Heart left ventricle (tissue), 16 donors: Measurements from ENCODE around the gene DCAF4. TPM values are rescaled to one million over a fixed set of nuclear protein-coding genes. Genes with fewer than 3 reads are reported as not detected.

Experiments used
- ATAC-seq, 4 donors: fragments of 200-7000 bp; cut with Tn5 transposase; one replicate each; pipeline ENCODE4 v1.9.1; 2020 to 2022; ENCODE audit warnings: moderate library complexity in 4 of 4, mild to moderate bottlenecking in 3 of 4, moderate number of reproducible peaks in 1 of 4
- DNase-seq, 5 donors: peaks; one replicate each; pipeline ENCODE4 v3.0.0-alpha.2; 2020
- H3K27ac ChIP-seq, 12 donors: fragments of 200-600 bp; sonication (generic) in 4 of 12; one replicate each; pipeline versions ENCODE4 v1.5.0 to v1.8.0; 2016 to 2022; ENCODE audit warnings: mild to moderate bottlenecking in 2 of 12
- H3K27me3 ChIP-seq, 9 donors: fragments of 200-600 bp; sonication (generic) in 2 of 9; one replicate each; pipeline versions ENCODE4 v1.5.1 to v1.8.0; 2016 to 2022; ENCODE audit warnings: mild to moderate bottlenecking in 3 of 9
- H3K36me3 ChIP-seq, 9 donors: fragments of 200-600 bp; sonication (generic) in 2 of 9; one replicate each; pipeline versions ENCODE4 v1.5.0 to v1.8.0; 2018 to 2022; ENCODE audit warnings: mild to moderate bottlenecking in 2 of 9
- H3K4me1 ChIP-seq, 12 donors: fragments of 200-600 bp; sonication (generic) in 4 of 12; one replicate each; pipeline versions ENCODE4 v1.5.0 to v1.8.0; 2016 to 2022; ENCODE audit warnings: mild to moderate bottlenecking in 3 of 12
- H3K4me3 ChIP-seq, 12 donors: fragments of 200-600 bp; sonication (generic) in 4 of 12; one replicate each; pipeline versions ENCODE4 v1.5.0 to v1.8.0; 2017 to 2022; ENCODE audit warnings: mild to moderate bottlenecking in 9 of 12, moderate library complexity in 4 of 12
- H3K9me3 ChIP-seq, 12 donors: fragments of 200-600 bp; sonication (generic) in 4 of 12; one replicate each; pipeline versions ENCODE4 v1.5.0 to v1.8.0; 2016 to 2022; ENCODE audit warnings: mild to moderate bottlenecking in 1 of 12
- POLR2A ChIP-seq, 2 donors: fragments of 450-650 bp; IDR thresholded peaks; one replicate each; pipeline ENCODE4 v1.6.1; 2017; ENCODE audit warnings: antibody characterized with exemption in 2 of 2, mild to moderate bottlenecking in 2 of 2, moderate library complexity in 2 of 2
- WGBS, 4 donors: extraction: QIAGEN DNeasy Blood & Tissue Kit in 2 of 4; methylation state at CpG; one replicate each; pipeline versions ENCODE4 v1.1.5 to v1.1.7; 2013 to 2018; 5-methylcytosine and 5-hydroxymethylcytosine counted together
- intact Hi-C, 10 donors: fragments of 100-400 bp; cut with DNase I; formaldehyde crosslinking; loops; one replicate each; pipeline versions ENCODE4 v1.11.1 to v1.14.2; 2022
- polyA plus RNA-seq, 2 donors: library from polyadenylated mRNA; stranded (reverse); fragments of 200-250 nt; gene quantifications; one replicate each; pipeline ENCODE4 v1.2.3, GENCODE V29; 2013
- total RNA-seq, 9 donors: library from RNA; depleted of rRNA in 2 of 9; stranded (reverse); fragments of >200 nt in 2 of 9; fragmentation: NEBNext Ultra II Directional in 3 of 9; extraction: Animal tissue kit (Norgen Biotek cat#: 25700) in 3 of 9; gene quantifications; one replicate each; pipeline versions ENCODE4 v1.1.0 to v1.2.4, GENCODE V29; 2016 to 2023
- TF ChIP-seq, protein P1 (sequence below), 12 donors: fragments of 200-600 bp; sonication (generic) in 4 of 12; IDR thresholded peaks; one replicate each; pipeline versions ENCODE4 v1.5.0 to v1.8.0; 2018 to 2022; ENCODE audit warnings: antibody characterized with exemption in 12 of 12, mild to moderate bottlenecking in 5 of 12
- donor health status: ischemic (EF 13 %, LVEDD 7.1; RV severe dilation, severe dysfunction).
- donor health status: healthy with polysubstance abuse.
- donor health status: DM: no; HTN: yes; CAD: no.
- donor health status: DM: no; HTN: no; CAD: no.
- donor health status: ischemic (EF 25% LVEDD 6.9; RV normal size, moderate dysfunction).
- donor health status: ischemic (EF 25% LVEDD 5.7; RV mildly dilated, moderate dysfunction).
- donor health status: healthy.
- donor health status: DM: yes; HTN: yes; CAD: no.
- donor health status: ischemic (EF 35%, LVEDD 5.7; RV mildly dilated, moderate dysfunction).
- donor health status: nonischemic (EF 11% LVEDD 7.7; RV severe dilation, severe dysfunction).
- donor health status: DM: yes; HTN: yes; CAD: no.
- donor health status: PGD.
- donor health status: ischemic (EF 29% LVEDD 5.4; RV normal size, mild dysfunction).
- donor health status: nonischemic (EF 23%, LVEDD 6.1; RV moderate dilation, normal function).

The DCAF4 gene
- total and polyA plus RNA-seq, 11 donors: 2.4 to 13.1 (median 8.6) TPM

DNA sequence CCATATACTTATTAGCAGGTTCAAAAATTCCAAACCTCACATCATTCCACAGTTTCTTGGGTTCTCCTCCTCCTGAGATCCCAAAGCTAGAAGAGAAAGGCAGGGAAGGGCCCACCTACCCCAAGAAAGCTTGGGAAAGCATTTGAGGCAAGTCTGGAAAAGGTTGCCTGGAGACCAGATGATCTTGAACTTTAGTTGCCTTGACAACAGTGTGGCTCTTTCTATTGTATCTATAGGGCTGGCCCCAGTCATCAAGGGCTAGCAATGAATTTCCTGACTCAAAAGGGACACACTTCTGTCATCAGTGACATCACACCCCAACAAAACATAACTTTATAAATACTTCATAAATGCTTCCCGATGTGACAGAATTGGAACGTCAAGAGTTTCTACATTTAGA, 60.6 kb downstream of the DCAF4 start:
- H3K9me3 ChIP-seq: no peaks in the 10 kb centered on the region
- WGBS, 4 donors: 82 to 85% (median 84%) methylated on average over 2 of the region's 2 CpGs
- no peaks in the 10 kb centered on the region for H3K27me3 ChIP-seq
- no peak for ATAC-seq
- DNase-seq: no peak
- TF ChIP-seq, protein P1, sequence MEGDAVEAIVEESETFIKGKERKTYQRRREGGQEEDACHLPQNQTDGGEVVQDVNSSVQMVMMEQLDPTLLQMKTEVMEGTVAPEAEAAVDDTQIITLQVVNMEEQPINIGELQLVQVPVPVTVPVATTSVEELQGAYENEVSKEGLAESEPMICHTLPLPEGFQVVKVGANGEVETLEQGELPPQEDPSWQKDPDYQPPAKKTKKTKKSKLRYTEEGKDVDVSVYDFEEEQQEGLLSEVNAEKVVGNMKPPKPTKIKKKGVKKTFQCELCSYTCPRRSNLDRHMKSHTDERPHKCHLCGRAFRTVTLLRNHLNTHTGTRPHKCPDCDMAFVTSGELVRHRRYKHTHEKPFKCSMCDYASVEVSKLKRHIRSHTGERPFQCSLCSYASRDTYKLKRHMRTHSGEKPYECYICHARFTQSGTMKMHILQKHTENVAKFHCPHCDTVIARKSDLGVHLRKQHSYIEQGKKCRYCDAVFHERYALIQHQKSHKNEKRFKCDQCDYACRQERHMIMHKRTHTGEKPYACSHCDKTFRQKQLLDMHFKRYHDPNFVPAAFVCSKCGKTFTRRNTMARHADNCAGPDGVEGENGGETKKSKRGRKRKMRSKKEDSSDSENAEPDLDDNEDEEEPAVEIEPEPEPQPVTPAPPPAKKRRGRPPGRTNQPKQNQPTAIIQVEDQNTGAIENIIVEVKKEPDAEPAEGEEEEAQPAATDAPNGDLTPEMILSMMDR (IDR thresholded peaks at IDR 0.05): no peak
- no peak for TF ChIP-seq POLR2A (IDR thresholded peaks at IDR 0.05)
- H3K4me3 ChIP-seq: no peak overlapping the region
- intact Hi-C loops: no loop called here
- no peaks in the 10 kb centered on the region for H3K4me1 ChIP-seq
- H3K36me3 ChIP-seq: peaks cover 0 to 78% (median 48%) of the 10 kb centered on the region in 9 donors
- H3K27ac ChIP-seq: no peak overlapping the region

DNA sequence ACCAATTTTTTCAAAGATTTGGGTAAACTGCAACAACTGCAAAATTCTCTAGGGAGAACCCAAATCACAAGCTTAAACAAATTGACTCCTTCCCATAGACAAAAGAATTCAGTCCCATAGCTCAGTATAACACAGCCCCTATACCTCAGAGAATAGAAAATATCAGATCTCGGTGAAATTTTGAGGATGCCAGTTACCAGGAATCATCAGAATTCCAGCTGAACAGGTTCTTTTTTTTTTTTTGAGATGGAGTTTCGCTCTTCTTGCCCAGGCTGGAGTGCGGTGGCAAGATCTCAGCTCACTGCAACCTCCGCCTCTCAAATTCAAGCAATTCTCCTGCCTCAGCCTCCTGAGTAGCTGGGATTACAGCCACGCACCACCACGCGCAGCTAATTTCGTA, 63.9 kb downstream of the DCAF4 start:
- WGBS, 4 donors: 93 to 98% (median 96%) methylated on average over 8 of the region's 8 CpGs

DNA sequence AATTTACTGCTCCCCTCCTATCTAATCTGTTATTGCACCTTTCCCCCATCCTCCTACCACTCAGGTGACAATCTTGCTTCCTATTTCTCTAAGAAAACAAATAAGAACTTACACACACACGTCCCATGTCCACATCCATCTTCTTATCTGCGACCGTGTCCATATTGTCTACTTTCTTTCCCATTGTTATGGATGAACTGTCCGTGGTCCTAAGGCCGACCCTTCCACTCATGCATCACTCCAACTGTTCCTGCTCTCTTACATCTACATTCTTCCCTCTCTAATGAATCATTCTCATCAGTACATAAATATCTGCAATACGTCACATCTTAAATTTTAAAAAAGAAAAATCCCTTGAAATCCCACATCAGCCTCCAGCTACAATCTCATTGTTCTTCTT, 70.7 kb downstream of the DCAF4 start:
- Histone ChIP-seq H3K36me3 (peaks cover 0 to 80% (median 55%) of the 10 kb centered on the region in 9 donors), H3K4me3 (no peak overlapping the region), H3K27me3 (no peaks in the 10 kb centered on the region), H3K27ac (no peak overlapping the region), H3K9me3 (no peaks in the 10 kb centered on the region), H3K4me1 (peaks cover 0 to 3% (median 0%) of the 10 kb centered on the region in 12 donors)
- no peak for ATAC-seq
- no peak for DNase-seq
- TF ChIP-seq, protein P1 (IDR thresholded peaks at IDR 0.05): no peak
- no peak for TF ChIP-seq POLR2A (IDR thresholded peaks at IDR 0.05)
- 89 to 94% (median 91%) methylated on average over 6 of the region's 6 CpGs for WGBS, 4 donors
- intact Hi-C loops: no loop called here

More for the DNA sequence above, 63.9 kb downstream of the DCAF4 start:
- Histone ChIP-seq H3K36me3 (peaks cover 0 to 80% (median 56%) of the 10 kb centered on the region in 9 donors), H3K4me1 (no peaks in the 10 kb centered on the region), H3K27ac (no peak overlapping the region), H3K9me3 (no peaks in the 10 kb centered on the region), H3K4me3 (no peak overlapping the region), H3K27me3 (no peaks in the 10 kb centered on the region)
- intact Hi-C loops: no loop called here
- ATAC-seq (no peak), DNase-seq (no peak)
- TF ChIP-seq, protein P1 (IDR thresholded peaks at IDR 0.05): no peak
- TF ChIP-seq POLR2A (IDR thresholded peaks at IDR 0.05): no peak

DNA sequence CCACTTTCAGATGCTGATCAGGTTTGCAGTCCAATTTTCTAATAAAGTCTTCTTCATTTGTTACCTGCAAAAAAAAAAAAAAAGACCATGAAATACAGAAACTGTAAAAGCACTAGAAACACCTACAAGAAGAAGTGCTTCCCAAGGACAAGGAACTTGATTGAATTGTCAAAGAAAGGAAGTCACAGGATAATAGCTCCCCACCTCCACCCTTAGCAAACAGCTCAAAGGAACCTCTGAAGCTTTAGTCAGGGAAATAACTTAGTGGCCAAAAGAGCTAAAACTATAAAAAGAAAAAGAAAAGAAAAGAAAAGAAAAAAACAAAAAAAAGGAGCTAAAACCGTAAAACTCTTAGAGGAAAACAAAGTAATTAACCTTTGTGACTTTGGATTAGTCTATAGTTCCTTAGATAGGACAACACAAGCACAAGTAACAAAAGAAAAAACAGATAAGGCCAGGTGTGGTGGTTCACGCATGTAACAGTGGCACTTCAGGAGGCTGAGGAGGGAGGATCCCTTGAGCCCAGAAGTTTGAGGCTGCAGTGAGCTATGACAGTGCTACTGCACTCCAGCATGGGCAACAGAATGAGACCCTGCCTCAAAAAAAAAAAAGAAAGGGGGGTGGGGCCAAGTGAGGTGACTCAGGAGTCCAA, 72.1 kb downstream of the DCAF4 start:
- TF ChIP-seq, protein P1 (IDR thresholded peaks at IDR 0.05): no peak
- no peak for TF ChIP-seq POLR2A (IDR thresholded peaks at IDR 0.05)
- Histone ChIP-seq H3K27ac (no peak overlapping the region), H3K36me3 (peaks cover 0 to 66% (median 40%) of the 10 kb centered on the region in 9 donors), H3K4me1 (peaks cover 0 to 16% (median 2%) of the 10 kb centered on the region in 12 donors), H3K4me3 (no peak overlapping the region), H3K27me3 (no peaks in the 10 kb centered on the region), H3K9me3 (no peaks in the 10 kb centered on the region)
- intact Hi-C loops: no loop called here
- DNase-seq: no peak
- no peak for ATAC-seq
- WGBS, 4 donors: 74 to 89% (median 88%) methylated on average over 2 of the region's 2 CpGs
